NCI-H2081 (cell line): ENCODE results near the gene SERHL2.
"Not testable (repeated sequence)": the region's sequence is repeated elsewhere in the genome, so short reads cannot be mapped to it uniquely, and the experiment has no call there.

Experiments used
- DNase-seq, 2 experiments: peaks; one replicate each; lab custom pipeline; 2025; lab: John Stamatoyannopoulos, UW

SERHL2 gene

GRCh38 chr22:42608136-42608822, 54.5 kb downstream of the SERHL2 start:
- DNase-seq: no peak

- DNase-seq: peak; percentile 10 to 26
Measured at GRCh38 chr22:42608823-42609361, 55.1 kb downstream of the SERHL2 start.

GRCh38 chr22:42610186-42610585, 56.4 kb downstream of the SERHL2 start:
- no peak for DNase-seq

- no peak for DNase-seq
Measured at GRCh38 chr22:42611051-42611450, 57.3 kb downstream of the SERHL2 start.

- no peak for DNase-seq
Measured at GRCh38 chr22:42612336-42612735, 58.6 kb downstream of the SERHL2 start.

GRCh38 chr22:42613872-42614301, 60.1 kb downstream of the SERHL2 start:
- no peak for DNase-seq

- DNase-seq: peak; percentile 95 to 96
Measured at GRCh38 chr22:42614312-42615091, 60.7 kb downstream of the SERHL2 start, which contains the start of gene POLDIP3. POLDIP3 (minus strand) TSS chr22:42614883; CDS start chr22:42614857, 26 bp downstream.

GRCh38 chr22:42615092-42615859, 61.5 kb downstream of the SERHL2 start:
- peak; percentile 84 to 93 for DNase-seq

- DNase-seq: not testable (repeated sequence)
Measured at GRCh38 chr22:42615860-42616175, 62.1 kb downstream of the SERHL2 start.

- no peak for DNase-seq
Measured at GRCh38 chr22:42617155-42617983, 63.6 kb downstream of the SERHL2 start.

GRCh38 chr22:42619261-42620063, 65.7 kb downstream of the SERHL2 start:
- DNase-seq: no peak

GRCh38 chr22:42620084-42620483, 66.3 kb downstream of the SERHL2 start:
- no peak for DNase-seq

- peak; percentile 12 to 23 for DNase-seq
Measured at GRCh38 chr22:42621505-42622002, 67.8 kb downstream of the SERHL2 start.

GRCh38 chr22:42622061-42622710, 68.4 kb downstream of the SERHL2 start:
- no peak for DNase-seq

GRCh38 chr22:42623301-42623751, 69.6 kb downstream of the SERHL2 start:
- DNase-seq: no peak
